GM21529 (cell line): Measurements from ENCODE around the gene NR6A1.

ENCODE experiments used
- ATAC-seq: cut with Tn5 transposase; IDR thresholded peaks from one replicate; pipeline ENCODE4 v1.9.1; 2021; ENCODE audit not compliant: unreplicated experiment

The NR6A1 gene

DNA sequence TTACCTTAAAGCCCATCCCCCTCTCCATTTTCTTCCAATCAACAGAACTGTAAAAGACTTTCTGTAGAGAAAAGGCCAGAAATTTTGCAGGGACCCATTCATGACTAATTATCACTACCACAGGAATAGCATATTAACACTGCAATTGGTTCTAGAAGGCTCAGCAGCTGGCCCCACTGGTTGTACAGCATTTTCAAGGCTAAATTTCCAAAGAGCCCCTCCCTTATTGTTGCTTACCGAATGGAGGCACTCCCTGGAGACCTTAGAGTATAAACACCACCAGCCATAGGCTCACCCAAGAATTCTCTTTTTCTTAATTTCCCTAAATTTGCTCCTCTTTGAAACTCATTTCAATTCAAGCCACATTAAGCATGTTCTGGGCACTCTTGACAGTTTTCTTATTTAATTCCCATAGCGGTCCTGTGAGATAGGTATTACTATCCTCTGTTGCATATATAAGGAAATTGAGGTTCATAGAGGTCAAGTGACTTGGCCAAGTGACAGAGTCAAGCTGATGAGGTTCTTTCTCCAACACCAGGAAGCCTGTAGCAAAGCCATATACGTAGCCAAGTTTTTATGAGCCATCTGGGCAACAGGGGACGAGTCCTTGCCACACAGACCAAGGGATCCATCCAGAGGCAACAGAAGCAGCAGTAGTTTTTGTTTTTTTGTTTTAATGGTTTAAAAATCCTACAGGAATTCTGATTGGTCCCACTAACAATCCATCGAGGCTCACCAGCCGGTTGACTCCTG, 180.0 kb downstream of the NR6A1 start:
- no peak for ATAC-seq

DNA sequence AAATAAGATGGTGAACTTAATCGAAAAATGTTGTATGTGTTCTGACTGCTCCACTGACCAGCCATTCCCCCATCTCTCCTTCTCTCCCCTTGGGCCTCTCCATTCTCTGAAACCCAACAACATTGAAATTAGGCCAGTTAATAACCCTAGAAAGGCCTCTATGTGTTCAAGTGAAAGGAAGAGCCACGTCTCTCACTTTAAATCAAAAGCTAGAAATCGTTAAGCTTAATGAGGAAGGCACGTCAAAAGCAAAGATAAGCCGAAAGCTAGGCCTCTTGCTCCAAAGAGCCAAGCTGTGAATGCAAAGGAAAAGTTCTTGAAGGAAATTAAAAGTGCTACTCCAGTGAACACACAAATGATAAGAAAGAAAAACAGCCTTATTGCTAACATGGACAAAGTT, 186.5 kb downstream of the NR6A1 start:
- no peak for ATAC-seq

DNA sequence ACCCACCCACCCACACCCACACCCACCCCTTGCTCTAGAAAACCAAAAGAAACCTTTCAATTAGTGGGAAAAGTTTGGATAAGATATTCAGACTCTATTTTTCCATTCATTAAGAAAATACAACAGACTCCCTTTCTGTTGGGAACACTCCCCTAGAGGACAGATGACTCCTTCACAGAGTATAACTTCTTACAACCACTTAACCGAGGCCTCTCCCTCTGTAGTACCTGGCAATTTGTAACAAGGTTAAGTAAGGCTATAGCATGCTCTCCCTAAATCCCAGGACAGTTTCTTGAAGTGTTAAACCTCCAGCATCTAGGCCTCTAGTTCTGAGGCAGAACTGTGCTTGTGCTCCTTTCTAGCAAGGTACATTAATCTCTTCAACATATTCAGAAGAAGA, 188.0 kb downstream of the NR6A1 start:
- no peak for ATAC-seq

DNA sequence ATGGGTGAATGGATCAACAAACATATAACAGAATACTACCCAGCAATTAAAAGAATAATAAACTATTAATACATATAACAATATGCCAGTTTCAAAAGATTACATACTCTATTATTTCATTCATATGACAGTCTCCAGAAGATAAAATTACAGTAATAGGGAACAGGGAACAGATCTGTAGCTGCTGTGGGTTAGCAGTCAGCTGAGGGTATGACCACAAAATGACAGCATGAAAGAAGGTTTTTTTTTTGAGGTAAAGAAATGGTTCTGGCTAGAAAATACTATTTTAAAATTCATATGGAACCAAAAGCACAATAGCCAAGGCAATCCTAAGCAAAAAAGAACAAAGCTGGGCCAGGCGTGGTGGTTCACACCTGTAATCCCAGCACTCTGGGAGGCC, 190.9 kb downstream of the NR6A1 start:
- no peak for ATAC-seq

DNA sequence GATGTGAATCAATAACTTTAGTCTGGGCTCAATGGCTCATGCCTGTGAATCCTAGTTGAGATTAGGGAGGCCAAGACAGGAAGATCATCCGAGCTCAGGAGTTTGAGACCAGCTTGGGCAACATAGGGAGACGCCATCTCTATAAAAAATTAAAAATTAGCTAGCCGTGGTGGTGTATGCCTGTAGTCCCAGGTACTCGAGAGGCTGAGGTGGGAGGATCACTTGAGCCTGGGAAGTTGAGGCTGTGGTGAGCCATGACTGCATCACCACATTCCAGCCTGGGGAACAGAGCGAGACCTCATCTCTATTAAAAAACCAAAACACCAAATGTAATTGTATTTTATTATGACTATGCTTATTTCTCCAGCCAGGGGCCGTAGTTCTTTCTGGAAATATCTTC, 194.4 kb downstream of the NR6A1 start:
- no peak for ATAC-seq

DNA sequence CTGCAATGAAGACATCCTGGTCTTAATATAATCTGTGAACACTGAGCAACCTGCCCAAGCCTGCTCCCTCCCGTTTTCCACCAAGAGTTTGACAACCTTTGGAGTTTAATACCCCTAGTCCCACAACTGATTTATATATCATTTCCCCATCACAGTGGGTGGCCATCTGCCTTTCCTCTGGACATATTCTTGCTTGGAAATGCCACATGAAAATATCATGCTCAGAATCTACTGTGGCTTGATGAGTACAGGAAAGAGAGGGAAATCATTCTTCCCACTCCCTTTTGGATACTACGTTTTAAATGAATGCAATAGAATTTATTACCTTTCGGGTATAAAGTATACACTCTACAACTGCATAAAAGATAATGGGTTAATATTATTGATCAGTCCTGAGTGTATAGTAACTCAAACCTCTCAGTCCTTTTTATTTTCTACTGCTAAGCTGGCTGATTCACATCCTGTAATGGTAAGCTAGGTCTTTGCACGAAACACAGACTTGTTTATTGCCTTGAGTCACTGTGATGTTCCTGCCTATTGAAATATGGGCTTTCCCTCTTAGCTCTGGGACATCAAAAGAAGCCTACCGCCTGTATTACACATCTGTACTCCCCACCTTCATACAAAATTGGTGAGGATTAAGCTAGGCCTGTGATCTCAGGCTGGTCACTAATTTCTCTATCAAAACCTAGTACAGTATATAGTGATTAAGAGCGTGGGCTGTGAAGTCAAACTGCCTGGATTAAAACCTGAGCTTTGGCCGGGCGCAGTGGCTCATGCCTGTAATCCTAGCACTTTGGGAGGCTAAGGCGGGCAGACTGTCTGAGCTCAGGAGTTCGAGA, 196.4 kb downstream of the NR6A1 start:
- no peak for ATAC-seq

DNA sequence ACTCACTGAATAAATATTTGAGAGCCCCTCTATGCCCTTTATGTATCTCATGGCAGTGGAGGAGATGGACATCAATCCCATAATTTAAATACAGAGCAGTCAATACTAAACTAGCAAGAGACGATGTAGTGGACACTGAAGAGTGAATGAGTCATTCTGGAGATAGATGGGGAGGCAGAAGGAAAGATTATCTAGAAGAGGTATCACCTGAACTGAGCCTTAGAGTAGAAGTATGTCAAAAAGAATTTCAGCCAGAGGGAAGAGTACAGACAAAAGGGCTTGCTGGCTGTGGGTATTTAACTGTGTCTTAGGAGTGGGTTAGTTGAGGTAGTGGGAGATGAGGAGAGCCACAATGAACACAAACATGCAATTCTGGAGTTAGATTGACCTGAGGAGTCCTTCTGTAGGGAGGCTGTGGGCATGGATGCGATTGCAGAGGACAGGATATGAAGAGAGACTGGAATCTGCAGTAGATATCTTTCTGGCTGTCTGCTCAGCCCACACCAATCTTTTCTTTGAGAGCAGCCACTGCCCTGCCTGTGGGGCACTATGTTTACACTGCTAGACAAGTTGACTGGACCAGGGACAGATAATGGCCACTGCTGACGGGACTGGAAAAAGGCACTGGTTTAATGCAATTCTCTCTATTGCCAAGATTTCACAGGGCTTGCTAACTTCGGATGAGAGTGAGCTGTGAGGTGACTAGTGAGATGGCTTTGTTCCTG, 200.0 kb downstream of the NR6A1 start:
- no peak for ATAC-seq

DNA sequence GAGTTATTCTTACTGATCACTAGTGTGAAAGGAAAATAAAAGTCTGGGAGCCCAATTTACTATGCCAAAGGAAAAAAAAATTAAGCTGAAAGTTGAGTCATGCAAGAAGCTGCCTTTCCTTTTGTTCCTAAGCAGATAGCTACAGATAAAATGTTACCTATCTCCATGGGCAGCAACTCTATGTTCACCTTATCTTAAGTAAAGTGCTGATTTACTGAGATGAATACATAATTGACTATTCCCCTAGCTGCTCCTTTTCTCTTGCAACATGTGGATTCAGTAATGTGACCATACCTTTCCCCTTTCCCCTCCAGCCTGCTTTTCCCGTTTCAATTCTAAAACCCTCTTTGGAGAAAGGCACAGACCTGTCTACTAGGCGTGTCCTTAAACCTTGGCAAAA, 201.2 kb downstream of the NR6A1 start:
- no peak for ATAC-seq

DNA sequence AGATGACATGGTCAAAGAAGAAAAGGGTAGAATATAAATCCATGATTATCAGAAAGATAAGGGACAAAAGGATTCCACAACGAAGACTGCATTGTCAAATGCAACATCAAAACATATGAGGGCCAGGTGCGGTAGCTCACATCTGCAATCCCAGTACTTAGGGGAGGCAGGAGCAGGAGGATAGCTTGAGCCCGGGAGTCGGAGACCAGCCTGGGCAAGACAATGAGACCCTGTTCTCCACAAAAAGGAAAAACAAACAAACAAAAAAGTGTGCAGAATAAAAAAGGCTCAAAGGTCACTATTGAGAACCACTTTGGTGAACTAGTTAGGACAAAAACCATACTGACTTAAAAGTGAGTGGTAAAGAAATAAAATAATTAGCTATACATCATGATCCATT, 203.7 kb downstream of the NR6A1 start:
- ATAC-seq, result no peak

DNA sequence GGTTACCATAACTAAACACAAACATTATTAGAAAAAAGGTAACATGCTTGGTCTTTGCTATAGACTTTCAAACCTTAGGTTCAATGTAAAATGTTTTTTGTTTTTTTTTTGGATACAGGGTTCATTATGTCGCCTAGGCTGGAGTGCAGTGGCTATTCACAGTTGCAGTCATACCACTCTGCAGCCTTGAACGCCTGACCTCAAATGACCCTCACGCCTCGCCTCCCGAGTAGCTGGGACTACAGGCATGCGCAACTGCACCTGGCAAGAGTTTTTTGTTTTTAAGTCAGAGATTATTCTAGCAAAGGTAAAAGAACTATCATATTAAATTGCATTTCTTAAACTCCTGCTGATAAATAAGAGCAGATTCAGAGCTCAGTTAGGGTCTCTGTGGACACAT, 208.8 kb downstream of the NR6A1 start:
- ATAC-seq, result no peak

DNA sequence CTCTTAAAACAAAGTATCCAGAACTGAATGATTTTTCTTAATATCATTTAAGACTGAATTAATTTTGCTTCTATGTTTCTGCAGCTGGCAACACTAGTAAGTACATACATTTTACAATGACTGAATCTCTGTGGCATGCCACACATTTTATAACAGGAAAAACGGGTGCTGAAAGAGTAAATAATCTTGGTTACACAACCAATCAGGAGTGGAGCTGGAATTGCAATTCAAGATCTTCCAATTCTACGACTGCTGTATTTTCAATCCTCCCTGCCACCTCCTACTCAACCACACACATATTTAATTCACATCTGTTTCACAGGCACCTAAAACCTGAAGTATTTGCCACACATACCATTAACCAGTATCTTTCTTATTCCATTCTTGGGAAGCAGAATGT, 211.2 kb downstream of the NR6A1 start:
- ATAC-seq, result no peak

DNA sequence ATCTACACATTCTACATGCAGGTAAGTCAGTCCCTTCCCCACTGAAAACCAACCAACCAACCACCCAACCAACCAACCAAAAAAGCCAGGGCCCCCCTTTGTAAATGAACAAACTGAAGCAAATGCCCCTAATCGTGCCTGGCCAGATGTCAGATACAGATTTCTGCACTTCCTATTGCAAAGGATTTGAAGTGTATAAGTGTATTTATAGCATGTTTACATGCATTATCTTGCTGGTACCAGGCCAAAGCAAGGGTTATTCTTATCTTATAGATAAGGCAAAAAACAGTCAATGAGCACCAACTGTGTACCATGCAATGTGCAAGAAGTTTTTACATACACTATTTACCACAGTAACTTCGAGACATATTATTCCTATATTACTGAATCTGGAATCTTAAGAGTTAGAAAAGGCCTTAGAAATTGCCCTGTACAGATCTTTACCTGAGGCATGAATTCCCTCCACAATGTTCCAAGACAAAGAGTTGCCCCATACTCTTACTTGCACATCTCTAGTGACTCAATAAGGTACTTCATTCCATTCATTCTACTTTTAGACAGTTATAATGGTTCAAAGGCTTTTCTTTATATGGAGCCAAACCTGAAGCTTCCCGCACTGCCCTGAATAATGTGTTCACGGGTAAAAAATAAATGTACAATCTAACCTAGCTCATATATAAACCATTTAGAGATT, 212.2 kb downstream of the NR6A1 start:
- no peak for ATAC-seq

DNA sequence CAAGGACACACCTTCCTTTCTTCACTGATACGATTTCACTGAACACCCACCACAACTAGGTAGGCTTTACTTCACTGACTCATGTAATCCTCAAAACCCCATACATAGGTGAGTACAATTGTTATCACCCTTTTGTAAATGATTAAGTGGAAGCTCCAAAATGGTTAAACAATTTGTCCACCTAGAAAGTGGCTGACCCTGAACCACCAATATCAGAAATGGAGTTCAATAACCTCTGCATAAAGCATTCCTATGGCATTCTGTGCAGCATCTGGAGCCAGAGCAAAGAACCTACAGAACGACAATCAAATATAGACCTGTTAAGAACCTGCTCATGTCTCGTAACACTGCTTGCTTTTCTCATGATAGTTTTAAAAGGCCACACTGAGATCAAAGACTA, 213.2 kb downstream of the NR6A1 start:
- no peak for ATAC-seq

DNA sequence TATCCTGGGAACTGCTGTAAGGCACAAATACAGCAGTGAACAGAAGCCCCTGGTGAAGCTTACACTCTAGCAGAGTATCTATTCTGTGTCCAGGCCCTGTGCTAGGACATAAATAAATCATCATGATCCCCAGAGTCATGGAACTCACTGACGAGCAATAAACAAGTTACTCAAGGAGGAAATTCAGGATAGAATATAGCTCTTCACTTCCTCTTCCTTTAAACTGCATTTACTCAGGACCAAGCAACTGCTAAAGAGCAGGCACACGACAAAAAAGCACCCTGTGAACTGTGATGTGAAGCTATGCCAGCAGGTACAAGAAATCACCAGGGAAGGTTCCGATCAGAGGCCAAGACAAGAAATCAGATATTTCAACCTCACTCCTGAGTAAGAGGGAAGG, 216.1 kb downstream of the NR6A1 start:
- ATAC-seq, result no peak

DNA sequence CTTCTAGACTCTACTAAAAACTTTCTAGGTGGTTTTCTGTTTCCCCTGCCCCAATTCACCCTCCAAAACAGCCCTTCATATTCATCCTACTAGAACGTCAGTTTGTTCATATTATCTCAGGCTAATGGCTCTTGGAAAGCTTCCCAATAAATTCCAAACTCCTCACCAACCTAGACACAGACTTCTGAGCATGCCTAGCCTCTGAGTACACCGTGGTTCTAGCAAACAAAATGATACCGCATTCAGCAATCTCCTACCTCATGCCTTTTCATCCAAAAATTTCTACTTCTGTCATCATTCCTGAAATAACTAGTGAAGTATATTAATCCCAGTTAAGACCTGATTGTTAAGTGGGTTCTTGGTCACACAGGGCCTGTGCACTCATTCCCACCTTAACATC, 217.4 kb downstream of the NR6A1 start:
- no peak for ATAC-seq

DNA sequence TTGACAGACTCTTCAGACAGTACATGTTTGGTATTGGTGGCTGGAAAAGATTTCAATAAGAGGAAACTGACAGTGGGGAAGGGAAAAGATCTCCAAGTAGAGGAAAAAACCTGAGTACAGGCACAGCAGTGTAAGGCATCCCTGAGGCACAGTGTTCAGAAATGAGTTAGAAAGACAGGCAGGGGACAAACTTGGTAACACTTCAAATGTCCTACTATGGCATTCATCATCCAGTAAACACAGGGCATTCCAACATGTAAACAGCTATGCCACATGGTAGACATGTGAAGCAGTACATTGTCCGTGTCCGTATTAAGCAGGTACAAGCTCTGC, 218.9 kb downstream of the NR6A1 start:
- no peak for ATAC-seq

DNA sequence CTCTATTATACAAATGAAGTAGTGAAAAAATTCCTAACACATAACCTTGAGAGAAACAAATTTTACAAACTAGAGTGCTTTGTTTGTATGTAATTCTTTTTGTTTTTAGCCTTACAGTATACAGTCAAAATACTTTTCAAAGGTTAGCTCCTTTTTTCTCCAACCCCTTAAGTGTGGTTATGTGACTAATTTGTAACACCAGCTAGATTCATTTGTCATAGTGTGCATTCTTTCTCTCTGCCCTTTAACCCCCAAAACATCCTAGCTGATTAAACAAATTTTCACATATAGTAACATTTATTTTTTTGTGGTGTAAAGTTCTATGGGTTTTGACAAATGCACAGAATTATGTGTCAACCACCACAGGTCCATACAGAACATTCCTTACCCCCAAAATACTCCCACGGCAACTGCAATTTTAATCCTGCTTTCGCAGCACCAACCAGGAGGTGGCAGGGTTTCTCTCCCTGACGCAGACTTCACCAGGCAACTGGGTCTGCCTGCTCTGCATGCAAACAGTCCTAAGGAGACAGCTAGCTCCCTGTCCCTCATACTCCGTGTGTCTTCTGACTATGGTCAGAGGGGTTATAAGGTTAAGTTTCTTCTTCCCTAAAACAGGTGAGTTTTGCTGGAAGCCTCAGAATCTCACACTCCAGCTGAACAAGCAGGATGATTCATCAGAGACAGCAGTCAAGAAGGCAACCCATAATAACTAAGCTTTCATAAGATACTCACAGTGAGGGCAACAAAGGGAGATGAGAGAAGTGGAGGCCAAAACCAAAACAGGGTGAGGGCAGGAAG, 219.4 kb downstream of the NR6A1 start:
- no peak for ATAC-seq

DNA sequence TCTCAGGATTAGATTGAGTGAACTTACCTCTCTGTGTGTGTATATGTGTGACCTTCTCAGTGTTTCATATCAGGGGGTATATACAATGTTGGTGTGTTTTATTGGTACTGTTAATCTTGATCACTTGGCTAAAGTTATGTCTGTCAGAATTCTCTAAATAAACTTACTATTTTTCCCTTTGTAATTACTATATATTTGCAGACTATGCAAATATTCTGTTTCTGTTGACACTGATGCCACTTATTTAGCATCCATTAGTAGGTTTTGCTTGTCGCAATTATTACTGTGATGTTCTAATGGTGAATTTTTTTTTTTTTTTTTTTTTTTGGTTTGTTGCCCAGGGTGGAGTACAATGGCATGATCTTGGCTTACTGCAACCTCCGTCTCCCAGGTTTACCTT, 221.0 kb downstream of the NR6A1 start:
- ATAC-seq, result no peak

DNA sequence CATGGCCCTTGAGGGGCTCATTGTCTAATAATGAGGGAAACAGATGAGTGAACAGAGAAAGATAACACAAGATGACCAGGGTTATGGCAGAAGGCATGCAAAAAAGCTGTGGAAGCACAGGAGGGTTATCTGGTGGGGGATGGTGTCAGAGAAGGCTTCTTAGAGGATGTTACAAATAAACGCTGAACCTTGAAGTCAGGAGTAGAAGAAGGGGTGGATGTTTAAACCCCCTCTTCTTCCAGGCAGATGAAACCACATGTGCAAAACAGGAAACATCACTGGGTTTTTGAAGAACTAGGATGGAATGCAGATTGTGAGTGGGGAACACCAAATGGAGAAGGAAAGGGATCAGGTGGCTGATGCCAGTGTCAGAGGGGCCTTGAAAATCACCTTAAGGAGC, 222.1 kb downstream of the NR6A1 start:
- no peak for ATAC-seq

DNA sequence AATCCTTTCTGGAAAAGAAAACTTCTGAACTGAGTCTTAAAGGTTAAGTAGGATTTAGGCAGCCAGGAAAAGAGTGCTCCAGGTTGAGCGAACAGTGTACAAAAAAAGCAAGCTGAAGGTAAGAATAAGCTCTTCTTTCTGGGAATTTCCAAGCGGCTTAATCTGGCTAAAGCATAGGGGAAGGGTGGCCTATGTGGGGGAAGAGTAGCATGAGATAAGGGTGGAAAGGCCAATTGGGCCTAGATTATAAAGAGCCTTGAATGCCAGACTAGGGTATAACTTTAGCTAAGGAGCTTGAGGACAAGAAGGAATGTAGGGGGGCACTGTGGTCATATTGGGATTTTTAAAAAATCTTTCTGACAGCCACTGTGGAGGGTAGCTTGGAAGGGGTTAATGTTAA, 226.6 kb downstream of the NR6A1 start:
- no peak for ATAC-seq

DNA sequence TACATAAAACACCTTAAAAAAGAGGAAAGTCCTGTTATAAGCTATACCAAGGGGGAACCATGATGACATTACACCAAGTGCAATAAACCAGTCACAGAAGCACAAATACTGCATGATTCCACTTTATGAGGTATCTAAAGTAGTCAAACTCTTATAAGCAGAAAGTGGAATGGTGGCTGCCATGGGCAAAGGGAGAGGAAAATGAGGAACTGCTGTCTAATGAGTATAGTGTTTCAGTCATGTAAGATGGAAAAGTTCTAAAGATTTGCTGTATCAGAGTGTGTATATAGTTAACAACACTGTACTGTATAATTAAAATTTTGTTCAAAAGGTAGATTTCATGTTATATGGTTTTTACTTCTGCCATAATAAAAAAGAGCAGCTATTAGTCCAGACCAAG, 229.3 kb downstream of the NR6A1 start:
- ATAC-seq, result no peak
